Measurements from ENCODE around the gene GADD45B. TPM values are rescaled to one million over a fixed set of nuclear protein-coding genes. Genes with fewer than 3 reads are reported as not detected.
"Not testable (repeated sequence)": the region's sequence is repeated elsewhere in the genome, so short reads cannot be mapped to it uniquely, and the experiment has no call there.

Gene GADD45B
- total RNA-seq, 1 experiment from 2014 or later: 16.4 TPM

DNA sequence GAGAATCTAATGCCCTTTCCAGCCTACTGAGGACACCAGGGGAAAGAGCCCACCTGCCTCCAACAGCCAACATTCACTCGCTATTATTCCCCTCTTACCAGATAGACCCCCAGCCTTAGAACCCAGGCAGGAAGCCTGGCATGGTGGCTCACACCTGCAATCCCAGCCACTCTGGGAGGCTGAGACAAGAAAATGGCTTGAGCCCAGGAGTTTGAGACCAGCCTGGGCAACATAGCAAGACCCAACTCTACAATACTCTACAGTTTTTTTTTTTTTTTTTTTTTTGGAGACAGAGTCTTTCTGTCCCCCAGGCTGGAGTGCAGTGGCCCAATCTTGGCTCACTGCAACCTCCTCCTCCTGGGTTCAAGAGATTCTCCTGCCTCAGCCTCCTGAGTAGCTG, 15.7 kb upstream of the GADD45B start:
- Histone ChIP-seq H3K9me3 (ENCODE audit: low read depth, low read length, poor library complexity, severe bottlenecking) (no peaks in the 10 kb centered on the region), H3K27ac (ENCODE audit: low read depth, low read length, poor library complexity, severe bottlenecking) (no peak overlapping the region), H3K36me3 (ENCODE audit: insufficient read depth, low read length, poor library complexity, severe bottlenecking) (no peaks in the 10 kb centered on the region), H3K4me3 (ENCODE audit: low read depth, low read length, poor library complexity, severe bottlenecking) (no peak overlapping the region), H3K4me1 (ENCODE audit: insufficient read depth, low read length, poor library complexity, severe bottlenecking) (peaks cover 17% of the 10 kb centered on the region), H3K27me3 (replicated peaks; ENCODE audit: insufficient read depth, low read depth, low read length, poor library complexity) (no peaks in the 10 kb centered on the region)
- DNase-seq (ENCODE audit: low spot score): no peak
- TF ChIP-seq, protein P1, sequence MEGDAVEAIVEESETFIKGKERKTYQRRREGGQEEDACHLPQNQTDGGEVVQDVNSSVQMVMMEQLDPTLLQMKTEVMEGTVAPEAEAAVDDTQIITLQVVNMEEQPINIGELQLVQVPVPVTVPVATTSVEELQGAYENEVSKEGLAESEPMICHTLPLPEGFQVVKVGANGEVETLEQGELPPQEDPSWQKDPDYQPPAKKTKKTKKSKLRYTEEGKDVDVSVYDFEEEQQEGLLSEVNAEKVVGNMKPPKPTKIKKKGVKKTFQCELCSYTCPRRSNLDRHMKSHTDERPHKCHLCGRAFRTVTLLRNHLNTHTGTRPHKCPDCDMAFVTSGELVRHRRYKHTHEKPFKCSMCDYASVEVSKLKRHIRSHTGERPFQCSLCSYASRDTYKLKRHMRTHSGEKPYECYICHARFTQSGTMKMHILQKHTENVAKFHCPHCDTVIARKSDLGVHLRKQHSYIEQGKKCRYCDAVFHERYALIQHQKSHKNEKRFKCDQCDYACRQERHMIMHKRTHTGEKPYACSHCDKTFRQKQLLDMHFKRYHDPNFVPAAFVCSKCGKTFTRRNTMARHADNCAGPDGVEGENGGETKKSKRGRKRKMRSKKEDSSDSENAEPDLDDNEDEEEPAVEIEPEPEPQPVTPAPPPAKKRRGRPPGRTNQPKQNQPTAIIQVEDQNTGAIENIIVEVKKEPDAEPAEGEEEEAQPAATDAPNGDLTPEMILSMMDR (conservative IDR thresholded peaks at IDR 0.05; ENCODE audit: low read depth, low read length): no peak
- TF ChIP-seq EZH2 (IDR thresholded peaks at IDR 0.05; ENCODE audit: borderline replicate concordance, low read depth, low read length, poor library complexity, severe bottlenecking): no peak
- POLR2A ChIA-PET (ENCODE audit: low non-redundant PET): interaction anchor here (0.6 kb wide), 1 partner anchor 10 kb away, joined by 4 read pairs; no protein-coding TSS in a partner anchor
- intact Hi-C loops (cut with micrococcal nuclease; ENCODE audit: unreplicated experiment): no loop called here
- no TSS peak for BruUV-seq (replicated peaks)
- CTCF ChIA-PET: no interaction called here

DNA sequence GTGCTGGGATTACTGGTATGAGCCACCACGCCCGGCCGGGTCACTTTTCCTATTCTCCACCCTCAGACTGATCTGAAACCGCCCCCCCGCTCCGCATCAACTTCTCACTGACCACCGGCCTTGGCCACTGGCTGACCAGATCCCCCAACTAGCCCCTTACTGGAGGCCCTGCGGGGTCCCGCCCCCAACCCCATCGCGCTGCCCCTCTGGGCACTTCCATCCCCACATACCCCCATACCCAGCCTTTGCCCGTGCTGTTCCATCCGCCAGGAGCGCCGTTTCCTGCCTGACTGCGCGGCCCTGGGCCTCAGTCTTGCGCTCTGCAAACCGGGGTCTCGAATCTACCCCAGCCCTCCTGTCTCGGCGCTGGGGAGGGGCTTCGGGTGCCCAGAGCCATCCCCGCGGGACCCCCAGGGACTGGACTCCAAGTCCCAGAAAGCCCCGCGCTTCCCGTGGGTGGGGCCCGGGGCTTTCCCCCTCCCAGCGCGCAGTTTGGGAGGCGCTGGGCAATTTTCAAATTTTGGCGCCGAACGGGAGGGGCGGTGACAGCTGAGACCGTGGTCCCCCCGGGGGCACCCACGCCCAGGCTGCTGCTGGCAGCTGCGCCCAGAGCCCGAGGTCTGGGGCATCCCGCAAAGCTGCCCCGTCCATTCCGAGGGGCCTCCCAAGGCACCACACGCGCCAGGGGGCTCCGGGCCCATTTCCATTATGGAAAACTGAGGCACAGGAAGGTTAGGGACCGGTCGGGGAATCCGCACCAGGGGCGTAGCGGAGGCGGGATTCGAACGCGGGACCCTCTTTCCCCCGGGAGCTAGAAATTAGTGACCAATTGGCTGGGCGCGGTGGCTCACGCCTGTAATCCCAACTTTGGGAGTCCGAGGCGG, 13.9 kb upstream of the GADD45B start:
- POLR2A ChIA-PET (ENCODE audit: low non-redundant PET): no interaction called here
- CTCF ChIA-PET: interaction anchor here (0.6 kb wide), 1 partner anchor 149 kb away, joined by 3 read pairs; no protein-coding TSS in a partner anchor
- intact Hi-C loops (cut with micrococcal nuclease; ENCODE audit: unreplicated experiment): no loop called here
- Histone ChIP-seq H3K36me3 (ENCODE audit: insufficient read depth, low read length, poor library complexity, severe bottlenecking) (no peaks in the 10 kb centered on the region), H3K27me3 (replicated peaks; ENCODE audit: insufficient read depth, low read depth, low read length, poor library complexity) (no peaks in the 10 kb centered on the region), H3K4me1 (ENCODE audit: insufficient read depth, low read length, poor library complexity, severe bottlenecking) (peaks cover 13% of the 10 kb centered on the region), H3K9me3 (ENCODE audit: low read depth, low read length, poor library complexity, severe bottlenecking) (no peaks in the 10 kb centered on the region), H3K4me3 (ENCODE audit: low read depth, low read length, poor library complexity, severe bottlenecking) (peak overlapping the region; percentile 62), H3K27ac (ENCODE audit: low read depth, low read length, poor library complexity, severe bottlenecking) (peak overlapping the region; percentile 87)
- no TSS peak for BruUV-seq (replicated peaks)
- DNase-seq (ENCODE audit: low spot score): peak; percentile 94
- TF ChIP-seq, protein P1 (conservative IDR thresholded peaks at IDR 0.05; ENCODE audit: low read depth, low read length): 0 out of 2 replicates have a peak, but pooled peaks have one; percentile 14
- TF ChIP-seq EZH2 (IDR thresholded peaks at IDR 0.05; ENCODE audit: borderline replicate concordance, low read depth, low read length, poor library complexity, severe bottlenecking): no peak

DNA sequence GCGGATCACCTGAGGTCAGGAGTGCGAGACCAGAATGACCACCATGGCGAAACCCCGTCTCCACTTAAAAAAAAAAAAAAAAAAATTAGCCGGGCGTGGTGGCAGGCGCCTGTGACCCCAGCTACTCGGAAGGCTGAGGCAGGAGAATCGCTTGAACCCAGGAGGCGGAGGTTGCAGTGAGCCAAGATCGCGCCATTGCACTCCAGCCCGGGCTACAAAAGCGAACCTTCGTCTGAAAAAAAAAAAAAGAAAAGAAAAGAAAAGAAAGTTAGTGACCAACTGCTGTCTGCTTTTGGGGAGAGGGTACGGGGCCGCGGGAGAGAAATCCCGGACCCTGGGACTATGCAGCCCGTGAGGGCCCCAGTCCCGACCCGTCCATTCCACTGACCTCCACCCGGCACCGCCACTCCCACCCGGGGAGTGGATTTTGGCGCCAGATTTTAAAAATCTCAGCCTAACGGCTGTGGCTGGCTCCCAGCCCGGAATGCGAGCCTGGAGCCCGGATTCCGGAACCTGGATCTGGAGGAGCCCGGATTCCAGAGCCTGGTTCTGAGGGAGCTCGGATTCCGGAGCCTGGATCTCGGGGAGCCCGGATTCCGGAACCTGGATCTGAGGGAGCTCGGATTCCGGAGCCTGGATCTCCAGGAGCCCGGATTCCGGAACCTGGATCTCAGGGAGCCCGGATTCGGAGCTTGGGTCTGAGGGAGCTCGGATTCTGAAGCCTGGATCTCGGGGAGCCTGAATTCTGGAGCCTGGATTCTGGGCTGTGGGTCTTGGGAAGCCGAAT, 13.1 kb upstream of the GADD45B start:
- Histone ChIP-seq H3K9me3 (ENCODE audit: low read depth, low read length, poor library complexity, severe bottlenecking) (no peaks in the 10 kb centered on the region), H3K4me1 (ENCODE audit: insufficient read depth, low read length, poor library complexity, severe bottlenecking) (peaks cover 9% of the 10 kb centered on the region), H3K27ac (ENCODE audit: low read depth, low read length, poor library complexity, severe bottlenecking) (peak overlapping the region; percentile 87), H3K27me3 (replicated peaks; ENCODE audit: insufficient read depth, low read depth, low read length, poor library complexity) (no peaks in the 10 kb centered on the region), H3K4me3 (ENCODE audit: low read depth, low read length, poor library complexity, severe bottlenecking) (peak overlapping the region; percentile 62), H3K36me3 (ENCODE audit: insufficient read depth, low read length, poor library complexity, severe bottlenecking) (no peaks in the 10 kb centered on the region)
- intact Hi-C loops (cut with micrococcal nuclease; ENCODE audit: unreplicated experiment): no loop called here
- ChIA-PET CTCF (interaction anchor here (0.6 kb wide), 1 partner anchor 136 kb away, joined by 3 read pairs; no protein-coding TSS in a partner anchor), POLR2A (ENCODE audit: low non-redundant PET) (no interaction called here)
- BruUV-seq (replicated peaks): TSS peak; percentile 94
- TF ChIP-seq, protein P1 (conservative IDR thresholded peaks at IDR 0.05; ENCODE audit: low read depth, low read length): no peak
- no peak for TF ChIP-seq EZH2 (IDR thresholded peaks at IDR 0.05; ENCODE audit: borderline replicate concordance, low read depth, low read length, poor library complexity, severe bottlenecking)
- peak; percentile 98 for DNase-seq (ENCODE audit: low spot score)

DNA sequence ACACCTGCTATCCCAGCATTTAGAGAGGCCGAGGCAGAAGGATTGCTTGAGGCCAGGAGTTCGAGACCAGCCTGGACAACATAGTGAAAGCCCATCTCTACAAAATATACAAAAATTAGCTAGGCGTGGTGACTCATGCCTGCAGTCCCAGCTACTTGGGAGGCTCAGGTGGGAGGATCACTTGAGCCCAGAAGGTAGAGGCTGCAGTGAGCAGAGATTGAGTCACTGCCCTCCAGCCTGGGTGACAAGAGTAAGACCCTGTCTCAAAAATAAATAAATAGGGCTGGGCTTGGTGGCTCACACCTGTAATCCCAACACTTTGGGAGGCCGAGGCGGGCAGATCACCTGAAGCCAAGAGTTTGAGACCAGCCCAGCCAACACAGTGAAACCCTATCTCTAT, 12.2 kb upstream of the GADD45B start:
- BruUV-seq (replicated peaks); H3K4me1 ChIP-seq (ENCODE audit: insufficient read depth, low read length, poor library complexity, severe bottlenecking); H3K36me3 ChIP-seq (ENCODE audit: insufficient read depth, low read length, poor library complexity, severe bottlenecking); intact Hi-C loops (cut with micrococcal nuclease; ENCODE audit: unreplicated experiment); POLR2A ChIA-PET (ENCODE audit: low non-redundant PET); H3K4me3 ChIP-seq (ENCODE audit: low read depth, low read length, poor library complexity, severe bottlenecking); H3K27me3 ChIP-seq (replicated peaks; ENCODE audit: insufficient read depth, low read depth, low read length, poor library complexity); H3K9me3 ChIP-seq (ENCODE audit: low read depth, low read length, poor library complexity, severe bottlenecking); DNase-seq (ENCODE audit: low spot score): not testable (repeated sequence)
- CTCF ChIA-PET: interaction anchor here (0.6 kb wide), 1 partner anchor 173 kb away, joined by 3 read pairs; no protein-coding TSS in a partner anchor
- H3K27ac ChIP-seq (ENCODE audit: low read depth, low read length, poor library complexity, severe bottlenecking): peak overlapping the region; percentile 87

Data from A673 (cell line).